GM23248 (cell line): ENCODE data around the gene MAPT. TPM values are rescaled to one million over a fixed set of nuclear protein-coding genes. Genes with fewer than 3 reads are reported as not detected.

ENCODE experiments used
- DNase-seq: peaks from one replicate; pipeline ENCODE4 v3.0.0-alpha.2; 2015
- H2AFZ ChIP-seq: fragments of 200-600 bp; sonication (generic); 2 replicates; pipeline ENCODE4 v1.6.1; 2016; ENCODE audit warnings: antibody characterized with exemption
- H3F3A ChIP-seq: fragments of 200-600 bp; sonication (generic); 2 replicates; pipeline ENCODE4 v1.6.1; 2016; ENCODE audit warnings: mild to moderate bottlenecking, antibody characterized with exemption, mixed run types; ENCODE audit not compliant: insufficient read depth
- H3K27ac ChIP-seq: fragments of 200-600 bp; sonication (generic); 2 replicates; pipeline ENCODE4 v1.5.1; 2016; ENCODE audit warnings: mild to moderate bottlenecking
- H3K27me3 ChIP-seq: fragments of 200-600 bp; sonication (generic); replicated peaks from 2 replicates; pipeline ENCODE4 v1.6.1; 2016; ENCODE audit warnings: mild to moderate bottlenecking; ENCODE audit not compliant: insufficient read depth
- H3K36me3 ChIP-seq: fragments of 200-600 bp; sonication (generic); 2 replicates; pipeline ENCODE4 v1.6.1; 2016; ENCODE audit warnings: low read depth, mild to moderate bottlenecking
- H3K4me1 ChIP-seq: fragments of 200-600 bp; sonication (generic); 2 replicates; pipeline ENCODE4 v1.6.1; 2016; ENCODE audit warnings: mild to moderate bottlenecking; ENCODE audit not compliant: insufficient read depth
- H3K4me2 ChIP-seq: fragments of 200-600 bp; sonication (generic); one replicate; pipeline ENCODE4 v1.6.1; 2016; ENCODE audit warnings: mild to moderate bottlenecking; ENCODE audit not compliant: unreplicated experiment
- H3K4me3 ChIP-seq: fragments of 200-600 bp; sonication (generic); 2 replicates; pipeline ENCODE4 v1.5.1; 2016; ENCODE audit warnings: mild to moderate bottlenecking
- H3K79me2 ChIP-seq: fragments of 200-600 bp; sonication (generic); 2 replicates; pipeline ENCODE4 v1.6.1; 2016; ENCODE audit warnings: mild to moderate bottlenecking; ENCODE audit not compliant: insufficient read depth
- H3K9ac ChIP-seq: fragments of 200-600 bp; sonication (generic); 2 replicates; pipeline ENCODE4 v1.6.1; 2016; ENCODE audit warnings: mild to moderate bottlenecking
- H3K9me2 ChIP-seq: fragments of 200-600 bp; sonication (generic); 2 replicates; pipeline ENCODE4 v1.6.1; 2016; ENCODE audit warnings: mixed run types, mild to moderate bottlenecking, moderate library complexity; ENCODE audit not compliant: insufficient read depth
- H3K9me3 ChIP-seq: fragments of 200-600 bp; sonication (generic); one replicate; pipeline ENCODE4 v1.6.1; 2017; ENCODE audit warnings: low read depth
- H4K20me1 ChIP-seq: fragments of 200-600 bp; sonication (generic); 2 replicates; pipeline ENCODE4 v1.6.0; 2016; ENCODE audit not compliant: insufficient read depth
- EZH2 ChIP-seq: fragments of 200-600 bp; sonication (generic); IDR thresholded peaks from 2 replicates; pipeline ENCODE4 v1.6.1; 2018; ENCODE audit warnings: antibody characterized with exemption, mild to moderate bottlenecking; ENCODE audit not compliant: insufficient read depth, poor library complexity, severe bottlenecking
- EZH2phosphoT487 ChIP-seq: fragments of 200-600 bp; sonication (generic); IDR thresholded peaks from 2 replicates; pipeline ENCODE4 v1.6.1; 2018; ENCODE audit warnings: antibody characterized with exemption, moderate library complexity, mild to moderate bottlenecking, low read depth; ENCODE audit not compliant: insufficient read depth
- WGBS, 2 experiments: methylation state at CpG; one replicate each; pipeline ENCODE4 v1.1.6; 2015 to 2017; ENCODE audit warnings: low lambda C conversion rate in 2 of 2, low coverage in 1 of 2; ENCODE audit errors: missing lambda C conversion rate in 2 of 2; 5-methylcytosine and 5-hydroxymethylcytosine counted together
- in situ Hi-C: fragments of 300-500 bp; cut with MboI; formaldehyde crosslinking; loops from 2 replicates; pipeline ENCODE4 v1.15.0; 2020
- polyA plus RNA-seq: library from polyadenylated mRNA; unstranded; fragments of >200 nt; fragmentation: Nextera tagmentation; extraction: Ambion mirVana; gene quantifications from 2 replicates; pipeline ENCODE4 v1.2.1, GENCODE V29; 2016
- total RNA-seq: library from RNA; depleted of rRNA; stranded (reverse); fragments of >200 nt; shearing (Covaris generic); gene quantifications from 2 replicates; pipeline ENCODE4 v1.2.3, GENCODE V29; 2014

The MAPT gene
- total and polyA plus RNA-seq, 2 experiments from 2014 or later: 0.06 TPM; not detected in 1

- H3K27me3 ChIP-seq: peaks cover 12% of the 10 kb centered on the region
- in situ Hi-C loops: no loop called here
- no peaks in the 10 kb centered on the region for H3K9me2 ChIP-seq
- H3K9ac ChIP-seq: no peak overlapping the region
- H2AFZ ChIP-seq: no peak overlapping the region
- no peaks in the 10 kb centered on the region; the same call in 1 of the 2 replicates for H3K4me1 ChIP-seq
- H3F3A ChIP-seq: no peaks in the 10 kb centered on the region
- no peak overlapping the region for H3K27ac ChIP-seq
- no peak overlapping the region for H3K4me2 ChIP-seq
- no peak overlapping the region for H3K4me3 ChIP-seq
- H3K9me3 ChIP-seq: no peaks in the 10 kb centered on the region
- 44 to 45% methylated on average over 7 of the region's 7 CpGs for WGBS, 2 experiments
- DNase-seq: no peak
- no peaks in the 10 kb centered on the region for H3K79me2 ChIP-seq
- TF ChIP-seq EZH2 (no peak), EZH2phosphoT487 (no peak)
- no peaks in the 10 kb centered on the region for H4K20me1 ChIP-seq
- no peaks in the 10 kb centered on the region for H3K36me3 ChIP-seq
These were observed 22.7 kb downstream of the MAPT start for GRCh38 chr17:45917081-45917480.

GRCh38 chr17:45918241-45918745 lies 23.9 kb downstream of the MAPT start:
- Histone ChIP-seq H3K4me1 (peaks cover 3% of the 10 kb centered on the region; the same call in 1 of the 2 replicates), H3K9ac (no peak overlapping the region), H3K27me3 (peaks cover 12% of the 10 kb centered on the region), H3K4me3 (no peak overlapping the region), H3F3A (no peaks in the 10 kb centered on the region), H2AFZ (no peak overlapping the region), H3K27ac (no peak overlapping the region), H4K20me1 (no peaks in the 10 kb centered on the region), H3K9me2 (no peaks in the 10 kb centered on the region), H3K36me3 (no peaks in the 10 kb centered on the region), H3K4me2 (no peak overlapping the region), H3K79me2 (no peaks in the 10 kb centered on the region), H3K9me3 (no peaks in the 10 kb centered on the region)
- 75 to 76% methylated on average over 2 of the region's 2 CpGs for WGBS, 2 experiments
- TF ChIP-seq EZH2 (no peak), EZH2phosphoT487 (no peak)
- no peak for DNase-seq
- in situ Hi-C loops: no loop called here

GRCh38 chr17:45919136-45919535 lies 24.8 kb downstream of the MAPT start:
- no peak overlapping the region for H2AFZ ChIP-seq
- no peak overlapping the region for H3K4me3 ChIP-seq
- H3K4me1 ChIP-seq: peaks cover 3% of the 10 kb centered on the region
- no peaks in the 10 kb centered on the region for H3K36me3 ChIP-seq
- no peaks in the 10 kb centered on the region for H3K9me2 ChIP-seq
- WGBS, 2 experiments: 65 to 73% methylated on average over 13 to 15 of the region's 15 CpGs
- peaks cover 12% of the 10 kb centered on the region for H3K27me3 ChIP-seq
- no peaks in the 10 kb centered on the region for H3F3A ChIP-seq
- no peak for DNase-seq
- in situ Hi-C loops: no loop called here
- no peak overlapping the region for H3K4me2 ChIP-seq
- H3K79me2 ChIP-seq: no peaks in the 10 kb centered on the region
- TF ChIP-seq EZH2phosphoT487: no peak
- no peak for TF ChIP-seq EZH2
- H3K27ac ChIP-seq: no peak overlapping the region
- no peaks in the 10 kb centered on the region for H4K20me1 ChIP-seq
- H3K9me3 ChIP-seq: no peaks in the 10 kb centered on the region
- H3K9ac ChIP-seq: no peak overlapping the region

- DNase-seq: no peak
- Histone ChIP-seq H3K4me2 (no peak overlapping the region), H3K9me2 (no peaks in the 10 kb centered on the region), H3K79me2 (no peaks in the 10 kb centered on the region), H3F3A (no peaks in the 10 kb centered on the region), H3K36me3 (no peaks in the 10 kb centered on the region), H3K9me3 (no peaks in the 10 kb centered on the region), H3K4me3 (no peak overlapping the region), H3K27ac (no peak overlapping the region), H3K27me3 (peaks cover 12% of the 10 kb centered on the region), H4K20me1 (no peaks in the 10 kb centered on the region), H3K4me1 (peaks cover 3% of the 10 kb centered on the region; the same call in 1 of the 2 replicates), H2AFZ (no peak overlapping the region), H3K9ac (no peak overlapping the region)
- 62% methylated on average over 9 of the region's 9 CpGs for WGBS, 2 experiments
- no peak for TF ChIP-seq EZH2
- no peak for TF ChIP-seq EZH2phosphoT487
- in situ Hi-C loops: no loop called here
These were observed 25.7 kb downstream of the MAPT start for GRCh38 chr17:45920083-45920482.
